GM21737 (cell line): ENCODE data around the gene TIGD2.
"Not testable (repeated sequence)": the region's sequence is repeated elsewhere in the genome, so short reads cannot be mapped to it uniquely, and the experiment has no call there.

Experiments used
- ATAC-seq: cut with Tn5 transposase; IDR thresholded peaks from one replicate; pipeline ENCODE4 v1.9.1; 2021; ENCODE audit warnings: mild to moderate bottlenecking, moderate library complexity; ENCODE audit not compliant: unreplicated experiment

TIGD2 gene

DNA sequence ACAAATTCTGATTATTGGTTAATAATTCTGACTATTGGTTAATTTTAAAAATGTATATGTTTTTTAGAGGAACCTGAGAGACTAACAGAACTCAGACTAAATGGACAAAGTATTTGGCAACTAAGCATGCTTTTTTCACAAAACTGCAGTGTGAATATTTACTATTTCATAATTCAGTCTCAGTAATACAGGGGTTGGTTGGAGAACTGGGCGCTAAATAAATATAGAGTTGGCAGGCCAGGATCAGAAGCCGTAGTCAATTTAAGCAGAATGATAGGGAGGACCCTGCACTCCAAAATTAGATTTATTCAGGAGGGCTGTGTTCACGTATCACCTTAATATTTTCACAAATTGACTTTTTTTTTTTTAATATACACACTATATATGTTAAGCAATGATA, 5.8 kb downstream of the TIGD2 start:
- ATAC-seq = no peak

DNA sequence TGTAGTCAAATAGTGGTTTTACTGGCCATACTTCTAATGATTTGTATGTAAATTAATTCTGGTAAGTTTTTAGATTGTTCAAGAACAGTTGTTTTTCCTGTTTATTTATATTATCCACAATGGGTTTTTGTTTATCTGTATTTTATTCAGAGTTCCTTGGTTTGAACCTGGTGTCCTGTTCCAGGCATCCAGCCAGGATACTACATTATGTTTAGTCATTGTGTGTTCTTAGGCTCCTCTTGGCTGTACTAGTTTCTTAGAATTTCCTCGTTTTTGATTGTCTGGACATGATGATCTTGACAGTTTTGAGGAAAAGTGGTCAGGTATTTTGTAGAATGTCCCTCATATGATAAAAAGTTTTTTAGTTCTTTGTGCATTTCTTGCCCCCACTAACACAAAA, 7.8 kb downstream of the TIGD2 start:
- ATAC-seq = no peak

DNA sequence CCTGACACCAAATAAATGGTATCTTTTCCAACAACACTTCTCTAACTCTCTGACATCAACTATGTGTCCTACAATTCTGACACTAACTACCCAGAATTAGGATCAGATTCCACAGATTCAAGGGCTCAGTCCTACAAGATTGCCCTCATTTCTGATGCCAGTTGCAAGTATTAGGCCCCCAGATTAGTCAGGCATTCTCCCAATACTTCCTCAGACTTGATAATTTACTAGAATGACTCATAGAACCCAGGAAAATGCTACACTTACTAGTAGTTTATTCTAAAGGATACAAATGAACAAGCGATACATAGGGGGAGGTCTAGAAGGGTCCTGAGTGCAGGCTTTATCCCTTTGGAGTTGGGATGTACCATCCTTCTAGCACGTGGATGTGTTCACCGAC, 8.5 kb downstream of the TIGD2 start:
- no peak for ATAC-seq

DNA sequence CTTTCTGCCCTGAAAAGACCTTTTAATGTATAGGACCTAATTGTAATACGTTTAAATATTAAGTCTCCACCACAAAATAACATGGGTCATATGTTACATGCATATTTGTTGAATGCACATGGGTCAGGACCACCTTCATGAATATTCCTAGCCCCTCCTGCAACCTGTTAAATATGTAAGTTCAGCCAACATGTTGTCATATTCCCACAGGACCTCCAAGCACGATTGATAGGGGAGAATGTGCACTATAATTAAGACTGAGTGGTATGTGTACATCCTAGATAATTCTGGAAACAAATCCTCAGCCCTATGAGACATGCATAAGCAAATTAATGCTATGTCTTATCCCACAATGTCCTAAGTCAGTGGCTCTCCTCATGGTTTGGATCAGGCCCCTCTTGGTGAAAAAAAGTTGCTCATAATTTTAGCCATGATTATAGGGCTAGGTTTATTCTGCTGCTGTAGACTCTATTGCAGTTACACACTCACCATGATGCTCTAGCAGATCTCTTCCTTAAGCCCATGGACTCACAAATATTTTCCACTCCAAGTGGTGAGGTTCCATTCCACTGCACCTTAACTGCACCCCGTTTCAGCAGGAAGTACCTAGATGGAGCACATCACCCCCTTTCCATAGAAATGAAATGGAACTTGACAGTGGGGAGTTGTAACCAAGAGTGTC, 10.2 kb downstream of the TIGD2 start:
- ATAC-seq = no peak

DNA sequence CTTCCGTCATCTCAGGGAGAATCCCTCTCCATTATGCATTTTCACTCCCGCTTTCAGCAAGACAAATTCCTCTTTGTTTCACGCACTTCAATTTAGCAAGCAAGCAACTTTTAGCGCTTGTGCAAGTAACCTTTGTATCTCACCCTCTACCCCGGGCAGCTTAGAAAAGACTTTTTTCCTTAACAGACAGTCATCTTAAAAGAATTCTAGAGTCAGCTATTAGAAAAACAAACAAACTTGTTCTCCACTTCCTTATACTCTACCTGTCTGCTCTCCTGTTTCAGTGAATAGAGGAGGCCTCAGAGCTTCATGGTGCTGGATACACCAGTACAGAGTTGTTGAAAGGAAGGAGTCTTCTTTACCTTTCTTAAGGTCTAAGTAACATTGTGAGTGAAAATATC, 12.1 kb downstream of the TIGD2 start:
- no peak for ATAC-seq

DNA sequence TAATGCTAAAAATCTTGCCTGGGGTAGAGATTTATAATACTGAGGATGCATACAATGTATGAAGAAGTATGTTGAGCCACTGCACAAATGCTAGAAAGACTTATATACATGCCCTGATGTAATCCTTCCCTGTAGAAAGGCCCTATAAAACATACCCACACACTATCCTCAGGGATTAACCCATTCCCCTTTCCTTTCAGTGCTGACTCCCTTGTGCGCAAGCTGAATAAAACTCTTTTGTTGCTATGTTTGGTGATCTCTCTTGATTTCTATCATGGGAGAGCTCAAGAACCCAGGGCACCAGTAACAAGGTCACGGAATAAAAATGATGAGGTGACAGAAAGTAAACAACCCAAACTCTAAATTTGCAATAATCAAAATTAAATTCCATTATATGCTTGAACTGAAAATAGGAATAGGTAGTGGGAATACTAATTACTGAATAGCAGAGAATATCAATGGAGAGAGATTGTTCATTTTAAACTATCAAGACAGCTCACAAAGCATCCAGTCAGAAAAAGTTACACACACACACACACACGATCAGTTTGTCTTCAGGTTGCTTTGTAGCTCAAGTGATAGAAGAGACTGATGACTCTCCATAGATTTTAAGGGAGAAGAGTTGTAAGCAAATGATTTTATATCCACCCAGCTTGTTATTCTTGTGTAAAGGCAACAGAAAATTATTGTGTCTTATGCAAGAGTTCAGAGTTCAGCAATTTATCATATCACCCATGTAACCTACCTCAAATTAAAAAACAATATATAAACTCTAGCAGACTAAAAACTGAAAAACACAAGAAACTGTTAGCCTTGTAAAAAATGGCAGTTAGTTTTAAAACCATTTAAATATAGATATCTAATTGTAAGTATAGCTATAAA, 14.8 kb downstream of the TIGD2 start:
- no peak for ATAC-seq

DNA sequence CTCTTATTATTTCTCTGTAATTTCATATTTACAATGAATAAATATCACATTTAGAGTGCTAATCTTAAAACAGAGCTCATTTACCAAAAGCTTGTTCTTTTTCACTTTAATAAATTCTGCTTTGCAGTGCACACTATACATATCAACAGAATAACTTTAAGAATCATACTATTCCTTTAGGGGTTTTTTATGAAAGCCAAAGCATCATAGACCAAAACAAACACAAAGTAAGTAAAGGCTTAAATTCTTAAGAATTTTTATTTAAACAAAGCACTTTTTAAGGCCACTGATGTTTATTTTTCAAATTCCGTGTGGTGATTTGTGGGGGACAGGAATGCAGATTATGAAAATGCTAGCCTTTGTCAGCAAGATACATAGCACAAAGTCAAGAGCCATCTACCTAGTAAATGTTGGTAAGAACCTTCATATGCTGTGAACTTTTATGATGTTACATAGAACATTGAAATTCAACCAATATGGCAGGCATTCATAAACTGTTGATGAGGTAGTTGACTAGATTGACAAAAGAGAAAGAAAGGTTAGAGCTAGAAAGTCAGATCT, 17.8 kb downstream of the TIGD2 start:
- no peak for ATAC-seq

DNA sequence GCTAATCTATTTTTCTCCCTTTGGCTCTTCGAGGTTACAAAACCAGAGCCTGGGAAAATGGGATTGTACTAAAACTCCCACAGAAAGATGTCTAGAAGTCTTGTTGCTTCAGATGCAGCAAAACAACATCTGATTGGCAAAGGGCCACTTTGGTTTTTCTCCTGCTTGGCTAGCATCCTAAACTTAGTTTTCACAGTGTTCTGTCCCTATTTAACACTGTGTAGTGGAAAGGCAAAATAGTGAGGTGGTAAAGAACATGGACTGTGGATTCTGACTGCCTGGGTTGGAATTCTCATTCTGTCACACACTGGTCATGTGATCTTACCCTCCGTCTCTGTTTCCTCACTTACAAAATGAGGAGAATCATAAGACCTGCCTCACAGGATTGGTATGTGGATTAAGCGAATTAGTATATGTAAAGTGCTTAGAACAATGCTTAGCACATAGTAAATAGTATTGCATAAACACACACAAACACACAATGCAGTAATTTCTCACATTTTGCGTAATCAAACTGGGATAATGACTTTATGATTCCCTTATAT, 23.5 kb downstream of the TIGD2 start:
- no peak for ATAC-seq

DNA sequence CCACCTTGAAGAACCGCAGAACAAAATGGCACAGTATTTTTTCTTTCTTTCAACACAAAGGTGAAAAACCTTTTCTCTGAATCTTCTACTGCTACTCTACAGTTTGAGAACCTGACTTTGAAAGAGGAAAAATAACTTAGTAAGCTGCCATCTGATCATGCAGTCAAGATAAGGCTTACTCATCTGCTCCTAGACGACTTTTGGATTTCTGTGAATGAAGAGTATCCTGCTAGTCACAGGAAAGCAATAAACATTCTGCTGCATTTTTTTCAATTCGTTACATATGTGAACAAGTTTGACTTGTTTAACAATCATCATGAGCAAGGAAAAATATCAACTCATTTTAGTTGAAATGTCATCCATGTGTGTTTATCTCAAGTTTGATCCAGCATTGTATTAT, 25.2 kb downstream of the TIGD2 start:
- ATAC-seq = no peak

DNA sequence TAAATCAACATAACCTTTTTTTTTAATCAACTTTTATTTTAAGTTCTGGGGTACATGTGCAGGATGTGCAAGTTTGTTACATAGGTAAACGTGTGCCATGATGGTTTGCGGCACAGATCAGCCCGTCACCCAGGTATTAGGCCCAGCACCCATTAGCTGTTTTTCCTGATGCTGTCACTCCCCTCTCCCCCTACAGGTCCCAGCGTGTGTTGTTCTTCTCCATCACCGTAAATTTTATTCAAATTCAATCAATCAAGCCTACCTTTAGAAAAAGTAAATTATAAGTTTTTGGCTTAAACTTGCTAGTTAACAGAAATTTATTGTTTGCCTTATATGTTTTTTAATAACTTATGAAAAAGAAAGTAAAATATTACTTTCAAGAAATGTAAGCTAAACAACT, 25.9 kb downstream of the TIGD2 start:
- ATAC-seq = no peak

DNA sequence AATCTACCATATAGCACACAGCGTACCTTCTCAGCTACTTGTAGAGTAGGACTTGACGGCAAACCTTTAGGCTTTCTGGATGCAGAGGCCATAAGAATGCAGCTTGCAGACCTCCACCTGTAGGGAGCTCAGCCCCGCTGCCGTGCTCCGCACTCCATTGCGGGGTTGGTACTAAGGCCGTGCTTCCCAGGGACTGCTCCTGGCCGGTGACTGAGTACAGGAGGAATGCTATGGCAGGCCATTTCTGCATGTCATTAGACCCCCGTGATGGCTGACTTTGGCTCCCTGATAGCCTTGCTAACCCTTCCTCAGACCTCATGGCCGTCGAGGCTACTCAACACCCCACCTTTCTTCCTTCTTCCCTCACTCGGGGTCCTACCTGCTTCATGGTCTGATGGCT, 26.4 kb downstream of the TIGD2 start:
- no peak for ATAC-seq

DNA sequence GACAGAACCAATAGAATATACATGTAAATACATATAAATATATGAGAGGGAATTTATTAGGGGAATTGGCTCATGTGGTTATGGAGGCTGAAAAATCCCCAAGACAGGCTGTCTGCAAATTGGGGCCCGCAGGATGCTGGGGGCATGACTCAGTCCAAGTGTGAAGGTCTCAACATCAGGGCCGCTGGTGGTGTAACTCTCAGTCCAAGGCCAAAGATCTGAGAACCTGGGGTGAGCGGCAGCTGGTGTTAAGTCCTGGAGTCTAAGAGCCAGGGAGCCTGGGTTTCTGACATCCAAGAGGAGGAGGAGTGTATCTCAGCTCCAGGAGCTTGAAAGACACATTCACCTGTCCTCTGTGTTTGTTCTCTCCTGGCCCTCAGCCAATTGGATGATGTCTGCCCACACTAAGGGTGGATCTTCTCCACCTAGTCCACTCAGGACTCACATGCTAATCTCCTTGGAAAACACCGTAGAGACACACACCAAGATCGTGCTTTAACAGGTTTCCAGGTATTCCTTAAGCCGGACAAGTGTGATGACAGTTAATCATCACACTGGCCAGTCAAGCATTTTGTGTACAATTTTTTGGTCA, 28.9 kb downstream of the TIGD2 start:
- ATAC-seq = no peak

DNA sequence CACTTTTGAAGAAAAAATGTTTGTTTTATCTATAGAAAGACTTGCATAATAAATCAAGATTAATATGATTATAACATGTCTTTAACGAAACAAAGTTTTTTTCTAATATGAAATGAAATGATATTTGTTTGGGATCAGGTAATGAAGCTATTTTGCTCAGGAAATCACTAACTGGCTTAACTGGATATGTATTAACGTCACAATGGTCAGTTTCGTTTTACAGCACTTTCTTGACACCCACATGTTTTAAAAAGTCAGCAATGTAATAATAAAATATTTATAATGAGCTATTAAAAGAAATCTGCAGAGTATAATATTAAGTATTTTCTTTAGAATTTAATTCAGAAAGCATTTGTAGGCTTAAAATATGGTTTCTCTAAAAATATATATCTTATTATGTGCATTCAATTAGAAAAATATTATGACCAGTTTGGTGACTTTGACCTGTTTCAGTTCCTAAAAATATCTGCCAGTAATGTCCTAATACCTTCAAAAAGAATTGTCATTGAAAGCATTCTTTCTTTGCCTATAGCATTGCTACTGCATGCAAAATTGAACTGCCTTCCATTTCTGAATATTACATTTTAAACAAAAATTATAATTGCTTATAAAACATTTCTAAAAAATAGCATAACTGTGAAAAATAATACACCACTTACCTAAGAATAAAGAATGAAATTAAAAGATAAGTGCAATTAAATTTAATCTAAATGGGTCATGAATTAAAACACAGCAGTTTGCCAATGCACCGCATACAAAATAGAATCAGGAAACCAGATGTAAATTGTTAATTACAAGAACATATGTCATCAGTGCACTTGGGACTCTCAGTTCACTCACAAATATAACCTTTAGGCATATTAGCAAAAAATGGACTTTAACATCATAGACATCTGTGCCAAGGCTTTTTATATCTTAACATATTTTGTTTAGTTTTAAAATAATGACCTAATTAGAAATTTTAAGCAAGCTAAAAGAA, 31.6 kb downstream of the TIGD2 start:
- peak; percentile 74 for ATAC-seq

DNA sequence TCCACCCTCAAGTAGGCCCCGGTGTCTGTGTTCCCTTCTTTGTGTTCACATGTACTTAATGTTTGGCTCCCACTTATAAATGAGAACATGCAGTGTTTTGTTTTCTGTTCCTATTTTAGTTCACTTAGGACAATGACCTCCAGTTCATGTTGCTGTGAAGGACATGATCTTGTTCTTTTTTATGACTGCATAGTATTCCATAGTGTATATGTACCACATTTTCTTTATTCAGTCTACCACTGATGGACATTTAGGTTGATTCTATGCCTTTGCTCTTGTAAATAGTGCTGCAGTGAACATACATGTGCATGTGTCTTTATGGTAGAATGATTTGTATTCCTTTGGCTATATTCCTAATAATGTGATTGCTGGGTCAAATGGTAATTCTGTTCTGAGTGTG, 33.3 kb downstream of the TIGD2 start:
- ATAC-seq = not testable (repeated sequence)

DNA sequence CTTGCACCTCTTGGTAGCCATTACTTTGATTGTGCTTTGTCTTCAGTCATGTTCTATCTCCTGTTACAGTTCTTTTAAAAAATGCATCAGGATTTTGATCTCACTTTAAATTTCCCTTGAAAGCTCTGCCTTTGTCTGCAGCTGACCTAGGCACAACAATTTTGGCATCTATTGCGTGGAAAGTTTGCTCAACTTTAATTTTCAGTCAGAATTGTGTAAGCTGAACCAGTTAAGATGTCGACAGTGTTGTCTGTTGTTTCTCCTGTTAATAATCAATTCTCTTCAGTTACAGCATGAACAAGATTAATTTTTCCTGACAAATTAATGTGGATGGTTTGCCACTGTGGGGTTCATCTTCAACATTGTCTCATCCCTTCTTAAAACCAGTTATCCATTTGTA, 34.9 kb downstream of the TIGD2 start:
- ATAC-seq = no peak

DNA sequence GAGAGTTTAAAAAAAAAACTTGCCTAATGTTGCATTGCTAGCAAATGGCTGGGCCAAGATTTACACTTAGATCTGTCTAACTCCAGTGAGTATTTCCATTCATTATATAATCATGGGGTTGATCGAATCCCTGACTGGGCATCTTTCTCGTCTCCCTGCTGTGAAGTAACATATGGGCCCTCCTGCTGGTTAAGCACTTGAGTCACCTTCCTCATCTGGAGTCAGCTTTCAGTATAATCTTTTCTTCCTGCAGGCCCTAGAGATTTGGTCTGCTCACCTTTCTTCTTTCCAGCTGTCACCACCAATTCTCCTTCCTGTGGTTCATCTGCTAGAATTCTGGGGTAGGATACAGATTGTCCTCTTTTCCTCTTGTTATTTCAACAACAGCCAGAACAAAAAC, 41.6 kb downstream of the TIGD2 start:
- ATAC-seq = no peak

DNA sequence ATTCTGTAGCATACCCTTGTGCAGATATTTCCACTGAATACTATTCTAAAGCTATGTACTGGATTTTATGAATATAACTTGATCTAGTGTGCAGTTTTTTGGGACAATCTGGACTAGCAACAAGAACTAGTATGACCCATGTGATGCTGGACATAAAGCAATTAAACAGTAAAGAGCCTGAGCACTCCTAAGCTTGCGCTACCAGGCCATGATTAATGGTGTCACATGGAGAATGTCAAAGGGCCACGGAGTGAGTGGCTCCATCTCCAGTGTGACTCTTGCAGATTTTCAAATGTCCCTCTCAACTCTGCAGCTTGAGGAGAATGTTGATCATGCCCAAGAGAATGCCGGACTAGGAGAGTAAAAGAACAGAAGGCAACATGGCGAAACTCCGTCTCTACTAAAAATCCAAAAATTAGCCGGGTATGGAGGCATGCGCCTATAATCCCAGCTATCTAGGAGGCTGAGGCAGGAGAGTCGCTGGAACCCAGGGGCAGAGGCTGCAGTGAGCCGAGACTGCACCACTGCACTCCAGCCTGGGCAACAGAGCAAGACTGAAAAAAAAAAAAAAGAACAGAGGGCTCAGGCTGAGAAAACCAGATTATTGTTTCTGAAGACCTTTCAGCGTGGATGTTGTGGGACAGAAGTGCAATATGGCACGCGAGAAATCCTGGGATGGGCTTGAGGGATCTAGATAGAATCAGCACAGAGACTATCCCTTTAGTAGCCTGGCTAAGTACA, 45.0 kb downstream of the TIGD2 start:
- no peak for ATAC-seq

DNA sequence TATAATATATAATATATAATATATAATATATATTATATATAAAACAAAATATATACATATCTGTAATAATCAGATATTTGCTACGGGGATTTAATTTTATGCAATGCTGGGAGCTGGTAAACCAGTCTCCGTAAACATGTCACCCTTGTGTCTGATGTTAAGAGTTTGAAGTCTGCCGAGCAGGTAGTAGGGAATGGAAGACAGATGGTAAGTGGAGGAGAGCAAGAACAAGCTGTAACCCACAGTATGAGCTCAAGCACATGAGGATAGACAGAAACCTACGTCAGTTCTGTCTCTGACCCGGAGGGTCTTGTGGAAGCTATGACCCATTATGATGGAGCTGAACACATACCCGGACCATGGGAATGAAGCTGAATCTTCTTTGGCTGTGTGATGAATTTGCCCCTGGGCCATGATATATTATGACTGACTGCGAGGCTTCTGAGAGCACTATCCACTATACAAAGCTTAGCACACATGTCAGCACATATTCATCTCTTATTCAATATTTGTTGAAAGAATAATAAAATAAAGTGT, 46.2 kb downstream of the TIGD2 start:
- ATAC-seq = no peak

DNA sequence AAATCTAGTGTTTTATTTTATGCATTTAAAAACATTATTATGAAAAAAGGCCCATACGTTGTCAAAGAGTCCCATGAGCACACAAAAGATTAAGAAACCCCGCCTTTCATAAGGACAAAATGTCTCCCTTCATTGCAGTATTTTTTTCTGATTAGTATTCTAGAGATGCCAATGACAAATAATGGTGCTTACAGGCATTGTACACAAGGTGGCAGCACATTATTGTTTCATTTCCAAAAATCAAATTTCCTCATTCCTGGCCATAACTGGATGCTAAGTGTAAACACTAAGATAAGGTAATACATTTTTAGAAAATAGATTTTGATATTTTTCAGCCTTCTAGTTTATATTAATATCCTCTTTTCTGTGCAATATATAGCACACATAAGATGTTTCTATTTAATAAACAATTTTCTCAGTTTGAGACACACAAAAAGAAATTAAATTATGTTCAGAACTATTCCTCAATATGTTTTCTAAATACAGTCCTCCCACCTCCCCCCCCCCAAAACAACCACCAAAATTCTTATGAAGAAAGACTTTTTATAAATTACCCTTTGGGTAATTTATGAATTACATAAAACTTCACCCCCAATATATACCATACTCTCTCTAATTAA, 47.7 kb downstream of the TIGD2 start:
- no peak for ATAC-seq
